ENCODE results near the gene RPUSD1. TPM values are rescaled to one million over a fixed set of nuclear protein-coding genes. Genes with fewer than 3 reads are reported as not detected.
"Not testable (repeated sequence)": the region's sequence is repeated elsewhere in the genome, so short reads cannot be mapped to it uniquely, and the experiment has no call there.

RPUSD1 gene
- polyA plus RNA-seq, 10 donors: 6.8 to 13.7 (median 9.0) TPM

DNA sequence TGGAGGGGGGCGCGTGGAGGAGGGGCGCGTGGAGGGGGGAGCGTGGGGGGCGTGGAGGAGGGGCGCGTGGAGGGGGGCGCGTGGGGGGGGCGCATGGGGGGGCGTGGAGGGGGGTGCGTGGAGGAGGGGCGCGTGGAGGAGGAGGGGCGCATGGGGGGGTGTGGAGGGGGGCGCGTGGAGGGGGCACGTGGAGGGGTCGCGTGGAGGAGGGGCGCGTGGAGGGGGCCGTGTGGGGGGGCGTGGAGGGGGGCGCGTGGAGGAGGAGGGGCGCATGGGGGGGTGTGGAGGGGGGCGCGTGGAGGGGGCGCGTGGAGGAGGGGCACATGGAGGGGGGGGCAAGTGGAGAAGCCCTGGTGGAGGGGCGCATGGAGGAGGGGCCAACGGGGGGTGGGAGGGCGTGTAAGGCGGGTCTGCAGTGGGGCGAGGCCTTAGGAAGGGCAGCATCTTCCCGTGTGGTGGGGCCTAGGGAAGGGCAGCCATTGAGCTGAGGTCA lies 20.4 kb downstream of the RPUSD1 start:
- DNase-seq: no peak

- DNase-seq: no peak
These were observed 21.2 kb downstream of the RPUSD1 start for GRCh38 chr16:766820-767640.

- DNase-seq: no peak
These were observed 22.0 kb downstream of the RPUSD1 start for GRCh38 chr16:766008-766819.

- no peak for DNase-seq
These were observed 22.7 kb downstream of the RPUSD1 start for GRCh38 chr16:765488-765865.

DNA sequence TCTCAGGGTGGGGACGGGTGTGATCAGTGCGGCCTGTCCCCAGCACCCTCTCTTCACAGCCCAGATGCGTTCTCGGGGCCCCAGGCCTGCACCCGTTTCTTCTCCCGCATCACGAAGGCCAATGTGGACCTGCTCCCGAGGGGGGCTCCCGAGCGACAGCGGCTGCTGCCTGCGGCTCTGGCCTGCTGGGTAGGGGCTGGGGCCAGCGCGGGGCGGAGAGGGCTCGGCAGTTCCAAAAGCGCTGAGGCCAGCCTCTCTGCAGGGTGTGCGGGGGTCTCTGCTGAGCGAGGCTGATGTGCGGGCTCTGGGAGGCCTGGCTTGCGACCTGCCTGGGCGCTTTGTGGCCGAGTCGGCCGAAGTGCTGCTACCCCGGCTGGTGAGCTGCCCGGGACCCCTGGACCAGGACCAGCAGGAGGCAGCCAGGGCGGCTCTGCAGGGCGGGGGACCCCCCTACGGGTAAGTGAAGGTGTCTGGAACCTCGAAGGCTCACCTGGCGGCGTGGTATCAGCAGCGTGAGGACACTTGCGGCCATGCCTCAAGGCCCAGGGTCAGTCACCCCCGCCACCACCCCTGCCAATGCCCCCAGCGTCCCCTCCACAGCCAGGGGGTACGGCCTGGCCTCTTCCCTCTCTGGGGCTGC lies 23.2 kb downstream of the RPUSD1 start:
- no peak for DNase-seq

DNA sequence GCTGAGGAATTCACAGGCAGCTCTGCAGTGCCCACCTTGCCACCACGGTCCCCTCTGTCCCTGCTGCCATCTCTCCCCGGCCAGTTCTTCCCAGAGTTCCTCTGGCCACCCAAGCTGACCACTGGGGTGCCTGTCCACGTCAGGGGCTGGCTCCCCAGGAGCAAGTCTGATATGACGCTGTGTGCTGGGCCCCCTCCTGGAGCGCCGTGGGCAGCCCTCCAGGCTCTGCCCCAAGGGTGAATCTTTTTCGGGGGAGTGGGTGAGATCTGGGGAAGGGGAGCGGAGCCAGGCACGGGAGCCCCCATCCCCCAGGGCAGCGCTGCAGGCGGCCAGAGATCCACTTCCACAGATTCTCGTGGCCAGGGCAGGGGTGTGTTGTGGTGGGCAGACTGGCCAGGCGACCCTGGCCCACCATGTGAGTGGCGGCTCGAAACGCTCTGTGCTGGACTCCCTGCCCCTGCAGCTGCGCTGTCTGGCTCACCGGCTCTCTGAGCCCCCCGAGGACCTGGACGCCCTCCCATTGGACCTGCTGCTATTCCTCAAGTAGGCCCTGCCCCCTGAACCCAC lies 23.9 kb downstream of the RPUSD1 start:
- DNase-seq: no peak

GRCh38 chr16:763369-764183 lies 24.6 kb downstream of the RPUSD1 start:
- DNase-seq: no peak

DNA sequence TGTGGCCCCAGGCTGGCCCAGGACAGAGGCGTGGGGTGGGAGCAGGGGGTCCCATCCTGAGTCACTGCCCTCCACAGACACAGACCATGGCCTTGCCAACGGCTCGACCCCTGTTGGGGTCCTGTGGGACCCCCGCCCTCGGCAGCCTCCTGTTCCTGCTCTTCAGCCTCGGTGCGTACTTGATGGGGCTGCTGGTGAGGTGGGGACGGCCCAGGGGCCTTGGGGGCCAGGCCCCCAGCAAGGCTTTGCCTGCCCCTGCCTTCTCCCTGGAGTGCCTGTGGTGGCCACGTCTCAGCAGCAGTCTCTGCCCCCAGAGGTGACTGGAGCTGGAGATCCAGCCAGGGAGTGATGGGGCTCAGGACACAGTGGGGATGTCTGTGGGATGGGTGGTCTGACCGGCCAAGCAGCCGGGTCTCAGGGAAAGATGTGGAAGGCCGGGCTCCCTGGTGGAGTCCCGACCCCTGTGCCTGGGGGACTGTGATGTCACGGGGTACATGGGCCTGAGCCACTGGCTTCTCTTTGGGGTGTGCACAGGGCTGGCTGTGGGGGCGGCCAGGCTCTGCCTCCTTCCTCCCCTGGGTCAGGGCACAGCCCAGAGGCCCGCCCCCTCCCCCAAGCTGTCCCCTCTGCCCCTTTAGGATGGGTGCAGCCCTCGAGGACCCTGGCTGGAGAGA lies 25.4 kb downstream of the RPUSD1 start:
- DNase-seq: no peak

DNA sequence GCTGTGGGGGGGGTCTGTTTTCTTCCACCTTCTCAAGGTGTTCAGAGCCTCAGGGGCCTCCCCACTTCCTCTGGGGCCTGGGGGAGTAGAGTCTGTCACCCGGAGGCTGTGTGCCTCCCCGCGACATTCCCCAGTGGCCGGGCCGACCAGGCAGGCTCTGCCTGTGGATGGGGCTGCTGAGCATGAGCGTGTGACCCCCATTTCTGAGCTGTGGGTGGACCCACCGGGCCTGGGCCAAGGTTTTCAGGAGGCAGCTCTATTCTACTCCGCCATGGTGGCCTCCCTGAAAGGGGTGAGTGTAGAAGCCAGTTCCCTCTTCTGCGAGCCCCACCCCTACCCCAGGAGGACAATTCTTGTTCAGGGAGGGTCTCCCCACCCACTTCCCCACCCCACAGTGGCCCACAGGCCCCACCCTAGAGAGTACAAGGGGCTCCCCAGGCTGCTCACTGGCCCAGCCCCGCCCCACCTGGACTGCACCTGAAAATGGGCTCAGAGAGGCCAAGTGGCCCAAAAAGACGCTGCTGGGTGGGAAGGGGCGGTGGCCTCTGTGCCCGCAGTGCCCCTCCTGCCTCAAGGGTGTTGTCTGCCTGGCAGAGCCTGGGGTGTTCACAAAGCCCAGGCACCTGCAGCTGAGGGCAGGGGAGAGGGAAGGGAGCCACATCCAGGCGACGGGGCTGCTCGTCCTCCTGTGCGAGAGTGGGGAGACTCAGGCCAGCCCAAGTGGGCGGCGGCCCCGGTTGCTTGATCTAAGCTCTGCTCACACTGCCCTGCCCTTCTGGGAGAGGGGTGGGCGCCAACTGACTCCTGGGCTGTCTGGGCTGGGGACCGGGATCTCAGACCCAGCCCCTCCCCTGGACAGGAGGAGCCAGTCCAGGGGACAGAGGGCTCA lies 26.3 kb downstream of the RPUSD1 start:
- no peak for DNase-seq

GRCh38 chr16:760545-761343 lies 27.4 kb downstream of the RPUSD1 start, which contains the start of gene MSLN:
MSLN (plus strand) TSS chr16:760734; CDS start chr16:762681, 1,947 bp downstream.
- DNase-seq: no peak

DNA sequence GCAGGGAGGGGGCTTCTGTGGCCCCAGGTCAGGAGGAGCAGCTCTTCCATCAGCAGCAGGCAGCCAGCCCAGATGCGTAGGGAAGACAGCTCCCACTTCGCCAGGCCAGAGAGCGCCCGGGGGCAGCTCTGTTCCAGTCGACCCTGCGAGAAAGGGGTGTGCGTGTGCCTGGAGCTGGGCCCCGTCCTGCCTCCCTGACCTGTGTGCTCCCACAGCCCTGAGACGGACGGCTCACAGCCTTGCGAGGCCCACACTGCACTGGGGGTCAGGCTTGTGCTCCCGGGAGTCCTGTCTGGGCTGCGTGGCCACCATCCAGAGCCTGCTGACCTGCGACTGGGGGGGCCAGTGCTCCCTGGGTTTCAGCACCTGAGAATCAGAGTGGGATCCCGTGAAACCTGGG lies 28.1 kb downstream of the RPUSD1 start:
- no peak for DNase-seq

DNA sequence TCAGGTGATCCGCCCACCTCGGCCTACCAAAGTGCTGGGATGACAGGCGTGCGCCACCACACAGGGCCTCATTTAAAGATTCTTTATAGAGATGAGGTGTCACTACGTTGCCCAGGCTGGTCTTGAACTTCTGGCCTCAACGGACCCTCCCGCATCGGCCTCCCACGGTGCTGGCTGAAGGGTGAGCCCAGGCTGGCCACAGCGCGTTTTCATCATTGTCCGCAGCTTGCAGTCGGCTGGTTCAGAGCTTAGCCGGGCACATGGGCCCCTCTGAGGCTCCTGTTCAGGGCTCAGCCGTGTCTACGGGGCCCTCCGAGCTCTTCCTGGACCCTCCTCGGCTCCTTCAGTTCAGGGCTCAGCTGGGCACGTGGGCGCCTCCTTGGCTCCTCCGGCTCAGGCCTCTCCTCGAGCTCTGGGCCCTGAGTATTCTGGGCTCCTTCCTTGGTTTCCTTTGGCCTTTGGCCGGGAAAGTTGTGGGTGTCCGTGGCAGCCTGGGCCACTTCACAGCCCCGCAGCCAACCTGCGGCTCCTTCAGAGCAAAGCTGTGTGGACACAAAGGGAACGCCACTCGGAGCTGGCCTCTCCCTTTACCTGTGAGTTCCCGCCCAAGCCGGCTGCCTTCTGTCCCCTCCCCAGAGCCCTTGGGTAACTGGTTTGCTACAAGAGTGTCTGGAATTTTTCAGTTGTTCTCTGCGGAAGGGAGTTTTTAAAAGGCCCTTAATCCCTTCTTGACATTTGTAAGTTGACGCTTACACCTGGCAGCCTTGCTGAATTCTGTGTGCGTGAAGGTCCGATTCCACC lies 28.9 kb downstream of the RPUSD1 start:
- no peak for DNase-seq

DNA sequence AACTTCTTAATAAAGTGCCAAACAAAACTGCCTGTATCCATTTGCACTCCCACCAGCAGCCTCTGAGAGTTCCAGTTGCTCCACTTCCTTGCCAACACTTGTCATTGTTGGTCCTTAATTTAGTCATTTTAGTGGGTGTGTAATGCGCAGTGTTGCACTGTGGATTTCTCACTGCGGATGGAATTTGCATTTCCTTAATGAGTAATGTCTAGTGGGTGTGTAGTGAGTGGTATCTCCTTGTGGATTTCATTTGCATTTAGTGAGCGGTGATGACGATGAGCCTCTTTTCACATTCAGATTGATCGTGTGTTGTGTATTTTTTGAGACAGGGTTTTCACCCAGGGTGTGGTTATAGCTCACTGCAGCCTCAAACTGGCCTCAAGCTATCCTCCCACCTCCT lies 31.8 kb downstream of the RPUSD1 start:
- no peak for DNase-seq

- no peak for DNase-seq
These were observed 33.5 kb downstream of the RPUSD1 start for GRCh38 chr16:754656-755055.

DNA sequence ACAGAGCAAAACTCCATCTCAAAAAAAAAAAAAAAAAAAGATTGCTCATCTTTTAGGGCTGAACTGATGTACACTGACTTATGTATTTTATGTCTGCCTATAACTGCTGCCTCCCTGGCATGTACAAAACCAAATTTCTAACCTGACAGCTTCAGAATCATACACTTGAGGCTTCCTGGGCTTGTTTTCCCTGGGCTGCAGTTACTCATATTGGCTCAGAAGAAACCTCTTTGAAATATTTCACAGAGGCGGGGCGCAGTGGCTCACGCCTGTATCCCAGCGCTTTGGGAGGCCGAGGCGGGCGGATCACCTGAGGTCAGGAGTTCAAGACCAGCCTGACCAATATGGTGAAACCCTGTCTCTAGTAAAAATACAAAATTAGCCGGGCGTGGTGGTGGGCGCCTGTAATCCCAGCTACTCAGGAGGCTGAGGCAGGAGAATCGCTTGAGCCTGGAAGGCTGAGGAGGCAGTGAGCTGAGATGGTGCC lies 34.0 kb downstream of the RPUSD1 start:
- DNase-seq: not testable (repeated sequence)

DNA sequence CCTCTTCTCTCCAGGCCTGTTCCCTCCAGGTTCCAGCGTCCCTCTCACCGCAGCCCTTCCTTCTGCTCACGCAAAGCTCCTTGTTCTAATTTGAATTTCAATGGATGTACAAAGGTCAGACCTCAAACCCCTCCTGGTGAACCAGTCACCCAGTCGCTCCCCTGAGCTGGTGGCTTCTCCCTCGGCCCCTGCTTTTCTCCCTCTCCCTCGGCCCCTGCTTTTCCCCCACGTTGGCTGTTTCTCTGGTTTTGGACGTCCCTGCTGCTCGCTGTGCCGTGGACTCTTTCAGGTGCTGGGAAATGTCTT lies 36.2 kb downstream of the RPUSD1 start:
- no peak for DNase-seq

GRCh38 chr16:751152-752006 lies 36.8 kb downstream of the RPUSD1 start:
- no peak for DNase-seq

Measured in muscle of back (tissue), 11 donors.